ENCODE data around the gene TNPO3.
A peak's percentile ranks its signal among the peaks of the same experiment; 100 is the strongest.

Gene TNPO3

GRCh38 chr7:128906766-128907559 lies 147.9 kb downstream of the TNPO3 start:
- peaks cover 1% of the 10 kb centered on the region for H3K36me3 Mint-ChIP-seq (ENCODE audit: insufficient read depth)
- no peak for ATAC-seq (replicated peaks; ENCODE audit: extremely low read depth, poor library complexity, severe bottlenecking)
- H3K9me3 Mint-ChIP-seq = no peaks in the 10 kb centered on the region
- H3K27me3 Mint-ChIP-seq = peaks cover 89% of the 10 kb centered on the region
- DNase-seq (ENCODE audit: low spot score in 2 of 2) = no peak
- peaks cover 7% of the 10 kb centered on the region for H3K4me1 Mint-ChIP-seq
- no peak overlapping the region for H3K4me3 Mint-ChIP-seq
- H3K27ac Mint-ChIP-seq (ENCODE audit: low read depth) = no peak overlapping the region

GRCh38 chr7:128906001-128906765 lies 148.7 kb downstream of the TNPO3 start:
- no peaks in the 10 kb centered on the region for H3K9me3 Mint-ChIP-seq
- peaks cover 88% of the 10 kb centered on the region for H3K27me3 Mint-ChIP-seq
- ATAC-seq (replicated peaks; ENCODE audit: extremely low read depth, poor library complexity, severe bottlenecking) (no peak), DNase-seq (ENCODE audit: low spot score in 2 of 2) (no peak)
- no peak overlapping the region for H3K4me3 Mint-ChIP-seq
- peaks cover 1% of the 10 kb centered on the region for H3K36me3 Mint-ChIP-seq (ENCODE audit: insufficient read depth)
- H3K27ac Mint-ChIP-seq (ENCODE audit: low read depth) = no peak overlapping the region
- peaks cover 7% of the 10 kb centered on the region for H3K4me1 Mint-ChIP-seq

- DNase-seq (ENCODE audit: low spot score in 2 of 2) = no peak
These were observed 150.3 kb downstream of the TNPO3 start for GRCh38 chr7:128904381-128905197.

More at GRCh38 chr7:128904381-128905197, 150.3 kb downstream of the TNPO3 start:
- Mint-ChIP-seq H3K27me3 (peaks cover 74% of the 10 kb centered on the region), H3K4me1 (peaks cover 7% of the 10 kb centered on the region), H3K9me3 (no peaks in the 10 kb centered on the region), H3K36me3 (ENCODE audit: insufficient read depth) (peaks cover 1% of the 10 kb centered on the region), H3K4me3 (no peak overlapping the region), H3K27ac (ENCODE audit: low read depth) (no peak overlapping the region)
- peak; percentile 54 for ATAC-seq (replicated peaks; ENCODE audit: extremely low read depth, poor library complexity, severe bottlenecking)

All from central memory CD8-positive, alpha-beta T cell (primary cell).